IMR-90 (cell line): ENCODE results near the gene LTB4R2. TPM values are rescaled to one million over a fixed set of nuclear protein-coding genes. Genes with fewer than 3 reads are reported as not detected.

Experiments used
- ATAC-seq: fragments of 200-7000 bp; cut with Tn5 transposase; 2 replicates; pipeline ENCODE4 v1.9.1; 2020; ENCODE audit warnings: low read depth, mild to moderate bottlenecking, moderate library complexity
- BruUV-seq: library from RNA; stranded (reverse); fragments of 400-500 nt; replicated peaks from 2 replicates; lab custom pipeline; 2021; lab: Mats Ljungman, UMichigan
- CTCF ChIA-PET: fragments of 300-600 bp; formaldehyde crosslinking; extraction: SDS; loops from one replicate; lab custom pipeline; 2021; ENCODE audit warnings: antibody characterized with exemption; lab: Yijun Ruan, JAX
- POLR2A ChIA-PET: fragments of 300-600 bp; sonication (Branson Sonifier 250); formaldehyde crosslinking; loops from one replicate; lab custom pipeline; 2022; ENCODE audit warnings: antibody characterized with exemption; ENCODE audit not compliant: unreplicated experiment; lab: Charles Lee
- DNase-seq: peaks from one replicate; pipeline ENCODE4 v3.0.0; 2013
- H2AFZ ChIP-seq: replicated peaks from 2 replicates; pipeline ENCODE3; 2013; ENCODE audit warnings: low read length, mild to moderate bottlenecking; ENCODE audit not compliant: poor library complexity
- H2AK5ac ChIP-seq: 2 replicates; pipeline ENCODE4 v1.6.1; 2013; ENCODE audit warnings: low read depth, low read length, inconsistent platforms
- H2AK9ac ChIP-seq: replicated peaks from 2 replicates; pipeline ENCODE3; 2013; ENCODE audit warnings: mild to moderate bottlenecking, low read depth, low read length, moderate library complexity; ENCODE audit not compliant: poor library complexity
- H2BK120ac ChIP-seq: 2 replicates; pipeline ENCODE4 v1.6.1; 2013; ENCODE audit warnings: low read depth, low read length, inconsistent platforms
- H2BK15ac ChIP-seq: 3 replicates; pipeline ENCODE4 v1.6.1; 2013; ENCODE audit warnings: low read depth, low read length, inconsistent platforms
- H2BK20ac ChIP-seq: 2 replicates; pipeline ENCODE4 v1.6.1; 2013; ENCODE audit warnings: low read depth, mild to moderate bottlenecking, inconsistent platforms, low read length, moderate library complexity
- H2BK5ac ChIP-seq: 2 replicates; pipeline ENCODE4 v1.6.1; 2013; ENCODE audit warnings: mild to moderate bottlenecking, low read depth, low read length, inconsistent platforms; ENCODE audit not compliant: poor library complexity, severe bottlenecking
- H3K14ac ChIP-seq: replicated peaks from 2 replicates; pipeline ENCODE4 v1.6.1; 2013; ENCODE audit warnings: low read depth, low read length, inconsistent platforms
- H3K18ac ChIP-seq: 2 replicates; pipeline ENCODE4 v1.6.1; 2013; ENCODE audit warnings: low read depth, low read length, control low read depth
- H3K23ac ChIP-seq: 2 replicates; pipeline ENCODE4 v1.6.1; 2013; ENCODE audit warnings: low read depth, low read length, inconsistent platforms
- H3K27ac ChIP-seq: 2 replicates; pipeline ENCODE4 v1.5.1; 2013; ENCODE audit warnings: mild to moderate bottlenecking, control low read depth, low read length; ENCODE audit not compliant: insufficient read depth
- H3K27me3 ChIP-seq: 2 replicates; pipeline ENCODE4 v1.6.1; 2013; ENCODE audit warnings: low read length; ENCODE audit not compliant: control insufficient read depth, insufficient read depth
- H3K36me3 ChIP-seq: 2 replicates; pipeline ENCODE4 v1.6.1; 2013; ENCODE audit warnings: low read length, mixed read lengths; ENCODE audit not compliant: control insufficient read depth, insufficient read depth
- H3K4ac ChIP-seq: 2 replicates; pipeline ENCODE4 v1.6.1; 2013; ENCODE audit warnings: low read depth, low read length, inconsistent platforms
- H3K4me1 ChIP-seq: 2 replicates; pipeline ENCODE4 v1.6.1; 2013; ENCODE audit warnings: low read length, mixed read lengths; ENCODE audit not compliant: control insufficient read depth, insufficient read depth
- H3K4me2 ChIP-seq: 2 replicates; pipeline ENCODE4 v1.6.1; 2013; ENCODE audit warnings: low read depth, mild to moderate bottlenecking, control low read depth, low read length, moderate library complexity
- H3K4me3 ChIP-seq: 2 replicates; pipeline ENCODE4 v1.5.1; 2013; ENCODE audit warnings: low read depth, mild to moderate bottlenecking, control low read depth, low read length, moderate library complexity; ENCODE audit not compliant: insufficient read depth
- H3K56ac ChIP-seq: 2 replicates; pipeline ENCODE4 v1.6.1; 2013; ENCODE audit warnings: low read length, inconsistent platforms; ENCODE audit not compliant: insufficient read depth; ENCODE audit errors: extremely low read depth
- H3K79me1 ChIP-seq, 2 experiments: 2 replicates each; pipeline ENCODE4 v1.6.1; 2013; ENCODE audit warnings: low read length in 2 of 2, inconsistent platforms in 1 of 2, low read depth in 1 of 2
- H3K9ac ChIP-seq: 2 replicates; pipeline ENCODE4 v1.6.1; 2013; ENCODE audit warnings: low read depth, low read length, control low read depth
- H3K9me1 ChIP-seq: 2 replicates; pipeline ENCODE4 v1.6.1; 2013; ENCODE audit warnings: low read length, inconsistent platforms; ENCODE audit not compliant: insufficient read depth
- H3K9me3 ChIP-seq: 2 replicates; pipeline ENCODE4 v1.6.1; 2013; ENCODE audit warnings: low read length; ENCODE audit not compliant: control insufficient read depth, insufficient read depth
- H4K20me1 ChIP-seq: 2 replicates; pipeline ENCODE4 v1.6.1; 2013; ENCODE audit warnings: low read length, inconsistent platforms; ENCODE audit not compliant: insufficient read depth
- H4K5ac ChIP-seq: 2 replicates; pipeline ENCODE4 v1.6.1; 2013; ENCODE audit warnings: mild to moderate bottlenecking, low read depth, low read length, control low read depth
- H4K8ac ChIP-seq, 2 experiments: 2 replicates each; pipeline ENCODE4 v1.6.1; 2013; ENCODE audit warnings: low read depth in 2 of 2, low read length in 2 of 2, control low read depth in 1 of 2, inconsistent platforms in 1 of 2
- H4K91ac ChIP-seq: 2 replicates; pipeline ENCODE4 v1.6.1; 2013; ENCODE audit warnings: low read depth, low read length, inconsistent platforms; ENCODE audit not compliant: insufficient read depth
- BHLHE40 ChIP-seq: fragments of 150-350 bp; IDR thresholded peaks from 2 replicates; pipeline ENCODE4 v1.6.1; 2016; ENCODE audit warnings: mild to moderate bottlenecking, low read depth, low read length
- CHD1 ChIP-seq: IDR thresholded peaks from 2 replicates; pipeline ENCODE4 v1.6.1; 2012; ENCODE audit warnings: low read depth, low read length, improper control_type of control experiment
- FOS ChIP-seq: fragments of 150-350 bp; IDR thresholded peaks from 2 replicates; pipeline ENCODE4 v1.6.1; 2016; ENCODE audit warnings: low read depth, low read length
- MAFK ChIP-seq: IDR thresholded peaks from 2 replicates; pipeline ENCODE4 v1.6.1; 2012; ENCODE audit warnings: low read depth, low read length, improper control_type of control experiment
- MAZ ChIP-seq: IDR thresholded peaks from 2 replicates; pipeline ENCODE4 v1.6.1; 2012; ENCODE audit warnings: low read depth, mild to moderate bottlenecking, low read length, improper control_type of control experiment, moderate library complexity, borderline replicate concordance
- MXI1 ChIP-seq: IDR thresholded peaks from 2 replicates; pipeline ENCODE4 v1.6.1; 2012; ENCODE audit warnings: low read depth, mild to moderate bottlenecking, low read length, moderate library complexity, borderline replicate concordance
- NFE2L2 ChIP-seq: fragments of 150-350 bp; IDR thresholded peaks from 2 replicates; pipeline ENCODE4 v1.6.1; 2016; ENCODE audit warnings: low read depth, mild to moderate bottlenecking, low read length
- POLR2A ChIP-seq: IDR thresholded peaks from 2 replicates; pipeline ENCODE4 v1.6.1; 2012; ENCODE audit warnings: mild to moderate bottlenecking, low read depth, low read length
- RAD21 ChIP-seq: IDR thresholded peaks from 2 replicates; pipeline ENCODE4 v1.6.1; 2012; ENCODE audit warnings: low read length, improper control_type of control experiment
- RCOR1 ChIP-seq: IDR thresholded peaks from 2 replicates; pipeline ENCODE4 v1.6.1; 2012; ENCODE audit warnings: mild to moderate bottlenecking, low read length, improper control_type of control experiment; ENCODE audit not compliant: insufficient replicate concordance
- RFX5 ChIP-seq: IDR thresholded peaks from 2 replicates; pipeline ENCODE4 v1.8.0; 2012; ENCODE audit warnings: low read depth, mild to moderate bottlenecking, low read length, moderate library complexity
- SMC3 ChIP-seq: fragments of 150-350 bp; IDR thresholded peaks from 2 replicates; pipeline ENCODE4 v1.6.1; 2016; ENCODE audit warnings: low read depth, mild to moderate bottlenecking, antibody characterized with exemption, low read length, moderate library complexity
- WGBS, 2 experiments: methylation state at CpG; one replicate each; pipeline versions ENCODE4 v1.1.5 to v1.1.7; 2013; ENCODE audit warnings: missing lambda C conversion rate in 2 of 2; ENCODE audit not compliant: insufficient read length in 1 of 2; ENCODE audit errors: extremely low coverage in 2 of 2; 5-methylcytosine and 5-hydroxymethylcytosine counted together
- dilution Hi-C: fragments of 300-500 bp; cut with HindIII; formaldehyde crosslinking; loops from one replicate; pipeline ENCODE4 v1.14.3; 2018; ENCODE audit warnings: low sequenced_read_pairs; ENCODE audit not compliant: unreplicated experiment
- in situ Hi-C: fragments of 300-500 bp; cut with MboI; formaldehyde crosslinking; loops from 3 replicates; pipeline ENCODE4 v1.14.3; 2019; ENCODE audit warnings: low sequenced_read_pairs, inconsistent platforms, mixed read lengths
- intact Hi-C: fragments of 100-400 bp; cut with micrococcal nuclease; formaldehyde crosslinking; loops from 2 replicates; pipeline ENCODE4 v1.10.0; 2022
- polyA plus RNA-seq, 3 experiments: library from polyadenylated mRNA; depleted of rRNA; stranded (reverse); fragments of >200 nt; gene quantifications; 2 replicates each; pipeline ENCODE4 v1.2.3, GENCODE V29; 2012; ENCODE audit warnings: low replicate concordance in 1 of 3
- total RNA-seq: library from RNA; depleted of rRNA; stranded (reverse); fragments of >200 nt; gene quantifications from 2 replicates; pipeline ENCODE4 v1.2.3, GENCODE V29; 2012
- TF ChIP-seq, protein P1 (sequence below): fragments of 150-350 bp; IDR thresholded peaks from 2 replicates; pipeline ENCODE4 v1.6.1; 2017; ENCODE audit warnings: mild to moderate bottlenecking, antibody characterized with exemption, low read length, low read depth
- TF ChIP-seq, protein P2 (sequence below): conservative IDR thresholded peaks from 2 replicates; pipeline ENCODE4 v1.5.1; 2012; ENCODE audit warnings: mild to moderate bottlenecking, low read depth, low read length, improper control_type of control experiment
- TF ChIP-seq, protein P3 (sequence below): fragments of 150-350 bp; IDR thresholded peaks from 2 replicates; pipeline ENCODE4 v1.6.1; 2016; ENCODE audit warnings: low read depth, mild to moderate bottlenecking, low read length, moderate library complexity, borderline replicate concordance

Gene LTB4R2
- total and polyA plus RNA-seq, 2 of the 4 experiments (the other 2 are of a cell fraction): 0.72 to 1.7 TPM

DNA sequence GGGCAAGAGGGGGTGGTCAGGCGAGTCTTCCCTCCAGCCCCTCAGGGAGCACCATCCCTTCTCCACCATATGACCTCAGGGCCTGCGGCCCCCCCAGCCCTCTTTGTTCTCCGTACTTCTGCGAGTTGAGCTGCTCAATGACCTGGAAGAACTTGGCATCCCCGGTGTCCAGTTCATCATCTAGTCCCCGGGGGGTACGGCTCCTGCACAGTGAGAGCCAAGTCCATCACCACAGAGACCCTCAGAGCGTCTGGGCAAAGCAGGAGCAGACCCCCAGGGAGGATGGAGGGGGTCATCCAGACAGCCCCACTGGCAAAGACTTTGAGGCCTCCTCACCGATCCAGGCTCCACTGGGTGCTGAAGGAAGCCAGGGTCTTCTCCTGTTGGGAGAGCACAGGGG is 16.0 kb downstream of the LTB4R2 start:
- TF ChIP-seq, protein P1, sequence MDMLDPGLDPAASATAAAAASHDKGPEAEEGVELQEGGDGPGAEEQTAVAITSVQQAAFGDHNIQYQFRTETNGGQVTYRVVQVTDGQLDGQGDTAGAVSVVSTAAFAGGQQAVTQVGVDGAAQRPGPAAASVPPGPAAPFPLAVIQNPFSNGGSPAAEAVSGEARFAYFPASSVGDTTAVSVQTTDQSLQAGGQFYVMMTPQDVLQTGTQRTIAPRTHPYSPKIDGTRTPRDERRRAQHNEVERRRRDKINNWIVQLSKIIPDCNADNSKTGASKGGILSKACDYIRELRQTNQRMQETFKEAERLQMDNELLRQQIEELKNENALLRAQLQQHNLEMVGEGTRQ: no peak
- TF ChIP-seq MXI1 (no peak), RAD21 (no peak), MAZ (no peak), RFX5 (no peak), MAFK (no peak), FOS (no peak), CHD1 (no peak), POLR2A (no peak), BHLHE40 (no peak), NFE2L2 (no peak), SMC3 (no peak), RCOR1 (no peak)
- TF ChIP-seq, protein P2, sequence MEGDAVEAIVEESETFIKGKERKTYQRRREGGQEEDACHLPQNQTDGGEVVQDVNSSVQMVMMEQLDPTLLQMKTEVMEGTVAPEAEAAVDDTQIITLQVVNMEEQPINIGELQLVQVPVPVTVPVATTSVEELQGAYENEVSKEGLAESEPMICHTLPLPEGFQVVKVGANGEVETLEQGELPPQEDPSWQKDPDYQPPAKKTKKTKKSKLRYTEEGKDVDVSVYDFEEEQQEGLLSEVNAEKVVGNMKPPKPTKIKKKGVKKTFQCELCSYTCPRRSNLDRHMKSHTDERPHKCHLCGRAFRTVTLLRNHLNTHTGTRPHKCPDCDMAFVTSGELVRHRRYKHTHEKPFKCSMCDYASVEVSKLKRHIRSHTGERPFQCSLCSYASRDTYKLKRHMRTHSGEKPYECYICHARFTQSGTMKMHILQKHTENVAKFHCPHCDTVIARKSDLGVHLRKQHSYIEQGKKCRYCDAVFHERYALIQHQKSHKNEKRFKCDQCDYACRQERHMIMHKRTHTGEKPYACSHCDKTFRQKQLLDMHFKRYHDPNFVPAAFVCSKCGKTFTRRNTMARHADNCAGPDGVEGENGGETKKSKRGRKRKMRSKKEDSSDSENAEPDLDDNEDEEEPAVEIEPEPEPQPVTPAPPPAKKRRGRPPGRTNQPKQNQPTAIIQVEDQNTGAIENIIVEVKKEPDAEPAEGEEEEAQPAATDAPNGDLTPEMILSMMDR: no peak
- TF ChIP-seq, protein P3, sequence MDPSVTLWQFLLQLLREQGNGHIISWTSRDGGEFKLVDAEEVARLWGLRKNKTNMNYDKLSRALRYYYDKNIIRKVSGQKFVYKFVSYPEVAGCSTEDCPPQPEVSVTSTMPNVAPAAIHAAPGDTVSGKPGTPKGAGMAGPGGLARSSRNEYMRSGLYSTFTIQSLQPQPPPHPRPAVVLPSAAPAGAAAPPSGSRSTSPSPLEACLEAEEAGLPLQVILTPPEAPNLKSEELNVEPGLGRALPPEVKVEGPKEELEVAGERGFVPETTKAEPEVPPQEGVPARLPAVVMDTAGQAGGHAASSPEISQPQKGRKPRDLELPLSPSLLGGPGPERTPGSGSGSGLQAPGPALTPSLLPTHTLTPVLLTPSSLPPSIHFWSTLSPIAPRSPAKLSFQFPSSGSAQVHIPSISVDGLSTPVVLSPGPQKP: no peak
- Histone ChIP-seq H2BK15ac (no peak overlapping the region), H4K20me1 (no peaks in the 10 kb centered on the region), H4K5ac (no peak overlapping the region), H2AK9ac (no peak overlapping the region), H3K4me1 (no peaks in the 10 kb centered on the region), H3K27ac (no peak overlapping the region), H2AFZ (no peak overlapping the region), H4K91ac (no peak overlapping the region), H2BK5ac (no peak overlapping the region), H3K9me1 (no peaks in the 10 kb centered on the region; the same call in 1 of the 2 replicates), H2BK20ac (no peak overlapping the region), H2BK120ac (no peak overlapping the region), H3K4ac (no peak overlapping the region), H3K56ac (no peak overlapping the region), H3K36me3 (no peaks in the 10 kb centered on the region), H3K18ac (no peak overlapping the region), H3K9me3 (no peaks in the 10 kb centered on the region), H4K8ac (no peak overlapping the region), H3K9ac (no peak overlapping the region), H3K4me3 (no peak overlapping the region), H2AK5ac (no peak overlapping the region), H3K14ac (no peak overlapping the region), H3K23ac (no peak overlapping the region), H3K27me3 (peaks cover 37% of the 10 kb centered on the region), H3K79me1 (no peaks in the 10 kb centered on the region), H3K4me2 (no peak overlapping the region)
- in situ Hi-C loops (no loop called here), intact Hi-C loops (no loop called here), dilution Hi-C loops (no loop called here)
- ATAC-seq (no peak), DNase-seq (no peak)
- POLR2A ChIA-PET: interaction anchor here (0.7 kb wide), 1 partner anchor 106 kb away, joined by 3 read pairs; no protein-coding TSS in a partner anchor
- CTCF ChIA-PET: interaction anchor here (0.6 kb wide), 1 partner anchor 20 kb away, joined by 4 read pairs; no protein-coding TSS in a partner anchor
- BruUV-seq: no TSS peak
- 60% methylated on average over 2 of the region's 9 CpGs; no CpG with 5 or more reads in 1 of the 2 experiments for WGBS, 2 experiments
